Panc1 (cell line): ENCODE data around the gene BAG1. TPM values are rescaled to one million over a fixed set of nuclear protein-coding genes. Genes with fewer than 3 reads are reported as not detected.

Experiments used
- ATAC-seq: fragments of 200-7000 bp; cut with Tn5 transposase; 2 replicates; pipeline ENCODE4 v1.9.1; 2020; ENCODE audit warnings: mild to moderate bottlenecking, moderate library complexity
- BruUV-seq: library from RNA; stranded (reverse); fragments of 400-500 nt; replicated peaks from 2 replicates; lab custom pipeline; 2021; lab: Mats Ljungman, UMichigan
- CTCF ChIA-PET: fragments of 300-600 bp; sonication (Branson Sonifier 250); formaldehyde crosslinking; loops from one replicate; lab custom pipeline; 2022; ENCODE audit warnings: antibody characterized with exemption; lab: Charles Lee
- POLR2A ChIA-PET: fragments of 300-600 bp; sonication (Branson Sonifier 250); formaldehyde crosslinking; loops from one replicate; lab custom pipeline; 2022; ENCODE audit warnings: antibody characterized with exemption; lab: Charles Lee
- DNase-seq: peaks from one replicate; pipeline ENCODE4 v3.0.0-alpha.2; 2010; ENCODE audit warnings: low read depth, low spot score
- H3K27ac ChIP-seq: 2 replicates; pipeline ENCODE4 v1.5.1; 2011; ENCODE audit warnings: mild to moderate bottlenecking, low read length, inconsistent platforms
- H3K27me3 ChIP-seq: fragments of 200-500 bp; sonication (Bioruptor generic); 2 replicates; pipeline ENCODE4 v1.6.0; 2014; ENCODE audit warnings: low read length, inconsistent platforms; ENCODE audit not compliant: control insufficient read depth, insufficient read depth
- H3K36me3 ChIP-seq: fragments of 200-500 bp; sonication (Bioruptor generic); 2 replicates; pipeline ENCODE4 v1.5.1; 2014; ENCODE audit warnings: inconsistent platforms, mild to moderate bottlenecking, low read length, moderate library complexity; ENCODE audit not compliant: control insufficient read depth, insufficient read depth
- H3K4me1 ChIP-seq: 2 replicates; pipeline ENCODE4 v1.5.1; 2011; ENCODE audit warnings: inconsistent platforms, mild to moderate bottlenecking, low read length, moderate library complexity; ENCODE audit not compliant: control insufficient read depth, insufficient read depth
- H3K4me3 ChIP-seq, 2 experiments: 2 replicates each; pipeline ENCODE4 v1.5.1; 2011 to 2012; ENCODE audit warnings: low read depth in 2 of 2, low read length in 2 of 2, mild to moderate bottlenecking in 2 of 2, inconsistent platforms in 1 of 2, moderate library complexity in 1 of 2
- H3K9me3 ChIP-seq: fragments of 200-500 bp; sonication (Bioruptor generic); 2 replicates; pipeline ENCODE4 v1.5.1; 2014; ENCODE audit warnings: low read depth, mild to moderate bottlenecking, inconsistent platforms, low read length, moderate library complexity; ENCODE audit not compliant: control insufficient read depth, insufficient read depth
- CTCF ChIP-seq: fragments of 450-650 bp; IDR thresholded peaks from 2 replicates; pipeline ENCODE4 v1.5.1; 2017; ENCODE audit warnings: mild to moderate bottlenecking
- POLR2AphosphoS5 ChIP-seq: IDR thresholded peaks from 2 replicates; pipeline ENCODE4 v1.6.1; 2012; ENCODE audit warnings: mild to moderate bottlenecking, low read depth, low read length, moderate library complexity
- REST ChIP-seq, 2 experiments: IDR thresholded peaks; 2 replicates each; pipeline ENCODE4 v1.6.1; 2011 to 2012; ENCODE audit warnings: low read depth in 2 of 2, control low read depth in 1 of 2, low read length in 1 of 2, mild to moderate bottlenecking in 1 of 2, moderate library complexity in 1 of 2; ENCODE audit not compliant: insufficient read depth in 1 of 2
- SIN3A ChIP-seq: IDR thresholded peaks from 2 replicates; pipeline ENCODE4 v1.6.1; 2012; ENCODE audit warnings: low read depth, mild to moderate bottlenecking, low read length, moderate library complexity, borderline replicate concordance; ENCODE audit not compliant: insufficient read depth
- TCF7L2 ChIP-seq: IDR thresholded peaks from 2 replicates; pipeline ENCODE4 v1.6.1; 2011; ENCODE audit warnings: mild to moderate bottlenecking, low read depth, low read length, inconsistent platforms
- in situ Hi-C: cut with HindIII; loops from 2 replicates; pipeline ENCODE4 v1.10.0; 2016; ENCODE audit warnings: low sequenced_read_pairs, low pct_unique_long_range_greater_than_20kb
- intact Hi-C: fragments of 100-400 bp; cut with micrococcal nuclease; formaldehyde crosslinking; loops from one replicate; pipeline ENCODE4 v1.10.0; 2022; ENCODE audit not compliant: unreplicated experiment
- total RNA-seq: library from RNA; stranded (reverse); gene quantifications from one replicate; pipeline ENCODE4 v1.2.1, GENCODE V29; 2021; ENCODE audit not compliant: unreplicated experiment

The BAG1 gene
- total RNA-seq, 1 experiment from 2014 or later: 95.8 TPM

- Histone ChIP-seq H3K4me1 (peaks cover 6% of the 10 kb centered on the region), H3K27ac (no peak overlapping the region), H3K4me3 (no peak overlapping the region), H3K36me3 (peaks cover 34% of the 10 kb centered on the region), H3K27me3 (no peaks in the 10 kb centered on the region), H3K9me3 (no peaks in the 10 kb centered on the region)
- in situ Hi-C loops (no loop called here), intact Hi-C loops (no loop called here)
- no TSS peak for BruUV-seq
- TF ChIP-seq TCF7L2: no peak
- no peak for TF ChIP-seq POLR2AphosphoS5
- TF ChIP-seq REST (IDR thresholded peaks at IDR 0.05; ENCODE audit: insufficient read depth in 1 of 2, low read depth in 2 of 2, low read length in 1 of 2): no peak
- TF ChIP-seq CTCF: no peak
- no peak for TF ChIP-seq SIN3A
- DNase-seq (no peak), ATAC-seq (no peak)
- POLR2A ChIA-PET: interaction anchor here (0.6 kb wide), 1 partner anchor 698 kb away, joined by 3 read pairs; no protein-coding TSS in a partner anchor
- CTCF ChIA-PET: no interaction called here
These were observed 32.9 kb upstream of the BAG1 start for GRCh38 chr9:33297432-33297831.

- peaks cover 28% of the 10 kb centered on the region for H3K36me3 ChIP-seq
- in situ Hi-C loops: no loop called here
These were observed 31.1 kb upstream of the BAG1 start for GRCh38 chr9:33295571-33295970.

More at GRCh38 chr9:33295571-33295970, 31.1 kb upstream of the BAG1 start:
- no peaks in the 10 kb centered on the region for H3K27me3 ChIP-seq
- ChIA-PET CTCF (no interaction called here), POLR2A (no interaction called here)
- no peak overlapping the region for H3K27ac ChIP-seq
- H3K9me3 ChIP-seq: no peaks in the 10 kb centered on the region
- DNase-seq: no peak
- intact Hi-C loops: no loop called here
- no peak overlapping the region for H3K4me3 ChIP-seq
- H3K4me1 ChIP-seq: peaks cover 19% of the 10 kb centered on the region
- ATAC-seq: no peak
- no peak for TF ChIP-seq CTCF
- TF ChIP-seq POLR2AphosphoS5: no peak
- TF ChIP-seq SIN3A: no peak
- no peak for TF ChIP-seq TCF7L2
- no peak for TF ChIP-seq REST (IDR thresholded peaks at IDR 0.05; ENCODE audit: insufficient read depth in 1 of 2, low read depth in 2 of 2, low read length in 1 of 2)
- BruUV-seq: no TSS peak
